Stimulated activated CD4-positive, alpha-beta T cell treated with anti-CD3 and anti-CD28 coated beads, Interleukin-4, amount 100 ng/mL, for 4 hours (primary cell): ENCODE results near the gene SMIM10L1.

Source experiments
- DNase-seq, 2 experiments: peaks; one replicate each; pipeline ENCODE4 v3.0.0-alpha.2; 2020

SMIM10L1 gene

DNA sequence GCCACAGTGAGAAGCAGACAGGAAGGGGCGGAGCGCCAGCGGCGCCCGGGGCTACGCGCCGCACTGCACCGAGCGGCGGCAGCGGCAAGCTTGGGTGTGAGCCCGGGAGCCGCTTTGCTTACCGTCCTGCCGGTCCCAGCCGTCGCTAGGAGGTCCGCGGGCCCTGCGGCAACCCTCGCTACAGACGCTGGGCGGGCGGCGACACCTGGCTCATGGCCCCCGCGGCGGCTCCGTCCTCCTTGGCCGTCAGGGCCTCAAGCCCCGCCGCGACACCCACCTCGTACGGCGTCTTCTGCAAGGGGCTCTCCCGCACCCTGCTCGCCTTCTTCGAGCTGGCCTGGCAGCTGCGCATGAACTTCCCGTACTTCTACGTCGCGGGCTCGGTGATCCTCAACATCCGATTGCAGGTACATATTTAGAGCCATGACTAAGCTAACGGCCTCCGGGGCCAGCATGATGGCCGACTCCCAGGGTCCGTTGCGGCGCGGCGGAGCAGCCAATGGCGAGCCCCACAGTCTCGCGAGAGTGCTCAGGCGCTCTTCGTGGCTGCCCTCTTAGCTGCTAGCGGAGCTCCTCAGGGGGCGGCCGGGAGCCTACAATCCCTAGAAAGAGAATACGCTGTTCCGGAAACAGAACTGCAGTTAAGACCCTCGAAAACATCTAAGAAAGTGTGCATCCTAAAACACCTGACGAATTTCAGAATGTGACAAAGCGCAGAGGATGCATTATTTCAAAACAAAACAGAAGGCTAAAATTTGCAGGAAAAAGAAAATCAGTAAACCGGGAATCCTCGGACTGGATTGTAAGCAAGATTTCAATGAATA is at the start of gene SMIM10L1:
Gene SMIM10L1 (plus strand): TSS at position 50 of the 824 bp plus-strand sequence. CDS start 163 bp downstream, at position 213.
- DNase-seq, result peak; percentile 83 to 84

GRCh38 chr12:11130382-11130781 is 40.6 kb upstream of the SMIM10L1 start:
- no peak for DNase-seq

- DNase-seq, result no peak
Measured at GRCh38 chr12:11130999-11131398, 40.0 kb upstream of the SMIM10L1 start.

DNA sequence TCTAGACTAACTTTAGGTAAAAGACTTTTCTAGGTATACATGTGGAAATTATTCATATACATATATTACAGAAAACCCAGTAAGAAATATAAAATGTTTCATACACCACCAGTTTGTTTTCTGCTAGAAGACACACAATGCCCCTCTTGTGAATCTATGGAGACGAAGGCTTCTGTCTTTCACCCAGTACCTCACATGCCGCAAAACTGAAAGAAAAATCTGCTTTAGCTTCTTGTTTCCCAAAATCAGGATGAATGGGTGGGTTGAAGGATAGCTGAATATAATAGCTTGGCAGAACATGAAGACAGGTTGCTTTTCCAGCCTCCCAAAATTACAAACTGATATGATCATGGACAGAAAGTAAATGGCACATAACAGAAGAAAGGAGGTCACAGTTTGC is 37.8 kb upstream of the SMIM10L1 start:
- no peak for DNase-seq

- DNase-seq, result no peak
Measured at GRCh38 chr12:11133816-11134215, 37.2 kb upstream of the SMIM10L1 start.

GRCh38 chr12:11134305-11134704 is 36.7 kb upstream of the SMIM10L1 start, which contains the start of gene TAS2R30:
TAS2R30 (minus strand) TSS chr12:11134644; CDS start chr12:11134244, 400 bp downstream.
- no peak for DNase-seq

- no peak for DNase-seq
Measured at GRCh38 chr12:11136075-11136474, 34.9 kb upstream of the SMIM10L1 start.

- no peak for DNase-seq
Measured at GRCh38 chr12:11143352-11143751, 27.6 kb upstream of the SMIM10L1 start.

DNA sequence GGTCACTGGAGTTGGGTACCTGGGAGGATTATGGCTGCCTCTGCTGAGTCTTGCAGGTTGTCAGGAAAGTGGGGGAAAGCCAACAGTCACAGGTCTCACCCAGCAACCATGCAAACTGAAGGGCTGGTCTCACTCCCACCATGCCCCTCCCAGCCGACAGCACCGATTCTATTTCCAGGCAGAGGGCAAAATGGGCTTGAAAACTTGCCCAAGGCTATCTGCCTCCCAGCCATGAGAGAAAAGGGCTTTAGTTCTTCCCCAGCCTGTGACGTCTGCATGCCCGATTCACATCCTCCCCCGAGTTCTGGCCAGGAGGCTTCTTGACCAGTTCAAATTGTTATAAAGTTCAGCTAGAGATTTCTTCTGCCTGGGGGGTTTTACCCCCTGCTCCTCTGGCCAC is 26.7 kb upstream of the SMIM10L1 start:
- DNase-seq, result no peak

DNA sequence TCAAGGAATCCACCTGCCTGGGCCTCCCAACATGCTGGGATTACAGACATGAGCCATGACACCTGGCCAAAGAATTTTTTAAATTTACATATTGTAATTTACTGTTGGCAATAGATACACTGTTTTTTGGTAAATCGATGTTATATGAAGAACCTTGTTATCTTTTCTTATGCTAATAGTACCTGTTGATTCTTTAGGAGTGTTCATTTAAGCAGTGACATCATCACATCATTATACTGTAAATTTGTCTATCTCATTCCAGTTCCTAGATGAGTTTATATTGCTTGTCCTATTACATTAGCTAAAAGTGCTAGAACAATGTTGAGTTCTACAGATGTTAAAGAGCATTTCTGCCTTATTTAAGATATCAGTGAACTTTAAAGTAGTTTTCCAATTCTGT is 23.6 kb upstream of the SMIM10L1 start:
- DNase-seq, result no peak

GRCh38 chr12:11150832-11151231 is 20.2 kb upstream of the SMIM10L1 start:
- DNase-seq, result no peak

DNA sequence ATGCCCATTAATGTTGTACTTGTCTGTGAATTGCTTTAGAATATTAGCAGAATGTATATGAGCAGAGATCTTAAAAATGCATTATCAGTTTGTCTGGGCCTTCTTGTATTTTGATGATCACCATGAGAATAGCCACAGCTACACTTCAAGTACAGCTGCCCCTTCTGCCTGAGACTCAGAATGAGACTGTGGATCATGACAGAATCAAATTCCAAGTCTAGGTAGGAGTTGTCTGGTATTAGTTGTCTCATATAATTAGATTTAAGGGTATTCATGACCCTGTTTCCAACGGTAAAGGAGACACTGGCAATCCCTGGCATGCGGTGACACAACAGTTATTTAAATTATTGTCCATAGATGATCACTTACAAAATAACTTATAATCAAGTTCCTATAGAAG is 18.3 kb upstream of the SMIM10L1 start:
- DNase-seq, result no peak

GRCh38 chr12:11154400-11154925 is 16.5 kb upstream of the SMIM10L1 start:
- DNase-seq, result no peak

DNA sequence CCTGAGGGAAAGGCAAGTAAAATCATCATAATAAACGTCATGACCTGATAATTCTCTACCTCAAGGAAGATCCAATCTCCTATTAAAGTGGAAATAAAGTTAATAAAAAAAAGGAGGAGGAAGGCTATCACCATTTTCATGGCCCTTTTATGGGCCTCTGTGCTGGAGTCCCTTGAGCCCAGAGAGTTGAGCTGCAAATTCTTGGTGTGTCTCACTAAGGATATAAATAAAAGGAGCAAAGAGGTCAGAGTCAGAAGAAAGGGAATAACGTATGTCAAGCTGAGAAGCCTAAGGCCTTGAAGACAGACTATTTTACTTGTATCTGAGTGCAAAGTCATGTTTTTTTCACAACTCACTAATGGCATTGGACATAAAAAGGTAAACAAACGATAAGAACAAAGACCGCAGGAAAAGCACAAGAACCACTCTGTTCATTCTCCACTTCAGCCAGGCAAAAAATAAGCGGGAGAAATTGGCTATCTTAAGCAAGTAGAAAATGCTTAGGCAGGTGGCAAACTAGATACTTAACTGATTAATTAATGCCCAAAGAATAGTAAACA is 12.0 kb upstream of the SMIM10L1 start:
- DNase-seq, result no peak

GRCh38 chr12:11162502-11162901 is 8.5 kb upstream of the SMIM10L1 start:
- DNase-seq, result no peak

GRCh38 chr12:11164384-11164783 is 6.6 kb upstream of the SMIM10L1 start:
- DNase-seq, result no peak

DNA sequence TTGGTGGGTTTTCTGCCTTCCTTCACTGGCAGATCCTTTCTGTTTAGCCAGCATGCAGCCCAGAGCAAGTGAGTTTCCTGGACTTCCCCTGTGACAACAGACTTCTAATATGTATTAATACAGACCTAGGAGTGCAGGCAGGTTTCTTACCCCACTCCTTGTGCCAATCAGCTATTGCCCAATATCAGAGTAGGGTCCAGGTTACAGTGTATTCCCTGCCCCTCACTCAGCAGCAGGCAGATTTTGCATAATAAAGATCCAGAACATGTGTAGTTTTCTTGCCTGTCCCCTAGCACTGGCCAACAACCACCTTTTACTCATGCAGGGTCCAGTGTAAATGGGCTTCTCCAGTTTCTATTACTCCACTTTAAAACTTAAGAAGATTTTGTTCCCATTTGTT is 4.7 kb upstream of the SMIM10L1 start:
- no peak for DNase-seq

DNA sequence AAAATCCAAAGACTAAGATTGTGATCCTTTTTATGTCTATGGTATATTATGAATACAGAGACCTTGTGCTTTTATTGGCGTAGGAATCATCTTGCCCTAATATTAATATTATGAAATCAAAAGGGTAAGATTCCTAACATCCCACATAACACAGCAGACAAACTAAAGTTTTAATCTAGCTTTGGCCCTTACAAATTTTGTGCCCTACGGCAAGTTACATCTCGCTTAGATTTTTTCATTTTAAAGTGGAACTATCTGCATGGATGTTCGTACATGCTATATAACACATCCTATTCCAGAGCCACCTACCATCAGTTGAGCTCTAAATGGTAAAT is 217 bp upstream of the SMIM10L1 start:
- DNase-seq, result no peak

GRCh38 chr12:11171969-11172675 is 1.1 kb downstream of the SMIM10L1 start:
- no peak for DNase-seq

- DNase-seq, result no peak
Measured at GRCh38 chr12:11174022-11174421, 3.0 kb downstream of the SMIM10L1 start.

DNA sequence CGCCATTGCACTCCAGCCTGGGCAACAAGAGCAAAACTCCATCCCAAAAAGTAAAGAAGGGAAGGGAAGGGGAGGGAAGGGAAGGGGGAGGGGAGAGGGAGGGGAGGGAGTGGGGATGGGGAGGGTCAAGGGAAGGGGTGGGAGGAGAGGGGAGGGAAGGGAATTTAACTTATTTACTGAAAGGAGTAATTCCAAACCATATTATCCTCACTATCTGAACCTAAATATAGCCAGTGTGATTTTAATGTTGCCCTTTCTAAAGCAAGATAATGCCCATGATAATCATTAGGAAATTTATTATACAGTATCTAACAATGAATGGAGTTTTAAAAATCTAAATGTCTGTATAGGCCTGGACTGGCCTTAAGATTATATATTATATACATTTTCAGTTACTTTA is 7.3 kb downstream of the SMIM10L1 start:
- no peak for DNase-seq

DNA sequence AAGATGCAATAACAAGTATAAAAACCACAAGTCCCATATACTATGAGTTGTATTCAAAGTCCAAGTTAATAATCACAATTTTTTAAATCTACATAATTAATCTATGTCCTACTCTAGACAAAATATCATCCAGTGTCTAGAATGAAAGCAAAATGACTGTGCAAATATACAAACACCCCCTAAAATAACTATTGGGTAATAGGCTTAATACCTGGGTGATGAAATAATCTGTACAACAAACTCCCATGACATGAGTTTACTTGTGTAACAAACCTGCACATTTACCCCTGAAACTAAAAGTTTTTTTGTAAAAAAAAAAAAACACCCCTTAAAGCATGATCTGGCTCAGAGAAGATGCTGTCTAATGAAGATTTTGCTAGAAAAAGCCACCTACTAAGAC is 11.5 kb downstream of the SMIM10L1 start:
- DNase-seq, result no peak

DNA sequence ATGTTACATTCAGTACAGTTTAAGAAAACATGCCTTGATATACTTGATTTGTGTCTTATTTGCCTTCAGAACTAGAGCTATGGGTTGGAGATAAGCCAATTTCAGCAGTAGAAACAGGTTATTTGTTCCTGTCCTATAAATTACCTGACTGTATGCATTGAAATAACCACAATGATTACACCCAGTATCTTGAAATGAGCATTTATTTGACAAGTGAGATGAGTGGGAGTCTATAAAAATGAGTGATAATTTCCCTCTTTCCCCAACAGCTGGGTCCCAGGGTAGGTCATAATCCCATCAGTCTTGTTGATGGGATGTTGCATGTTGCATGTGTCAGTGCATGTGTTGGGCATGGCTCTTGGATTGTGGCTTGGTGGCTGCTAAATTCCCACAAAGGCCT is 12.0 kb downstream of the SMIM10L1 start:
- no peak for DNase-seq

DNA sequence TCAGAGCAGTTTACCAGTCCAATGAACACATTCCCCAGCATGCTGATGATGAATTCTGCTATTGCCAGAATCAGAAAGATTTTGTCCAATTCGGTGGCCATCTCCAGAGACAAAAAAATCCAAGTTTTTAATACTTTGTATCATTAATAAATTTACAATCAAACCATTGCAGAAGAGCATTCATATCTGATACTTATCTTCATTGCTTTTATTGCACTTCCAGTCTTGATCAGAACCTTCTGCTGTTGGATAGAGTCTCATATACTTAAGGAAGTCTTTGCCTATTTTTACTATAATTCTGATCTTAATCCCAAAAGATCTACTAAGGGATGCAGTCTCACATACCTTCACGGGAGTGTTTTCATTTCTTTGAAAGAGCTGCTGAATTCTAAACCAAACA is 15.8 kb downstream of the SMIM10L1 start, which contains the start of gene TAS2R42:
Gene TAS2R42 (minus strand): TSS at position 101 of the 400 bp plus-strand sequence. CDS start 0 bp downstream, at position 101.
- DNase-seq, result no peak
